PC-3 (cell line): ENCODE data around the gene B4GALT1. TPM values are rescaled to one million over a fixed set of nuclear protein-coding genes. Genes with fewer than 3 reads are reported as not detected.

ENCODE experiments used
- ATAC-seq: fragments of 200-7000 bp; cut with Tn5 transposase; 2 replicates; pipeline ENCODE4 v1.9.1; 2020; ENCODE audit warnings: mild to moderate bottlenecking, moderate library complexity
- BruUV-seq: library from RNA; stranded (reverse); fragments of 400-500 nt; replicated peaks from 2 replicates; lab custom pipeline; 2021; lab: Mats Ljungman, UMichigan
- CTCF ChIA-PET: fragments of 300-600 bp; sonication (Branson Sonifier 250); formaldehyde crosslinking; loops from one replicate; lab custom pipeline; 2022; ENCODE audit warnings: antibody characterized with exemption; lab: Charles Lee
- POLR2A ChIA-PET: fragments of 300-600 bp; sonication (Branson Sonifier 250); formaldehyde crosslinking; loops from one replicate; lab custom pipeline; 2022; ENCODE audit warnings: antibody characterized with exemption; ENCODE audit not compliant: unreplicated experiment; lab: Charles Lee
- DNase-seq: peaks from one replicate; pipeline ENCODE4 v3.0.0-alpha.2; 2015
- H2AFZ ChIP-seq: fragments of 300-600 bp; sonication (generic); 2 replicates; pipeline ENCODE4 v1.6.0; 2016; ENCODE audit warnings: antibody characterized with exemption, low read length
- H3F3A ChIP-seq: fragments of 300-600 bp; sonication (generic); one replicate; pipeline ENCODE4 v1.6.0; 2017; ENCODE audit warnings: antibody characterized with exemption, low read length, control low read depth, mild to moderate bottlenecking; ENCODE audit not compliant: unreplicated experiment
- H3K27ac ChIP-seq: fragments of 300-600 bp; sonication (generic); 2 replicates; pipeline ENCODE4 v1.5.1; 2016; ENCODE audit warnings: mild to moderate bottlenecking, low read length
- H3K27me3 ChIP-seq: fragments of 300-600 bp; sonication (generic); 2 replicates; pipeline ENCODE4 v1.6.1; 2016; ENCODE audit warnings: low read length, mixed read lengths
- H3K36me3 ChIP-seq: fragments of 300-600 bp; sonication (generic); 2 replicates; pipeline ENCODE4 v1.6.1; 2016; ENCODE audit warnings: low read depth, mixed run types, low read length, mixed read lengths
- H3K4me1 ChIP-seq: fragments of 300-600 bp; sonication (generic); 2 replicates; pipeline ENCODE4 v1.5.1; 2016; ENCODE audit warnings: low read length; ENCODE audit not compliant: insufficient read depth
- H3K4me2 ChIP-seq: fragments of 300-600 bp; sonication (generic); 2 replicates; pipeline ENCODE4 v1.6.0; 2016; ENCODE audit warnings: low read length
- H3K4me3 ChIP-seq: fragments of 300-600 bp; sonication (generic); 2 replicates; pipeline ENCODE4 v1.5.1; 2016; ENCODE audit warnings: mild to moderate bottlenecking, low read length, mixed read lengths
- H3K79me2 ChIP-seq: fragments of 300-600 bp; sonication (generic); 2 replicates; pipeline ENCODE4 v1.6.1; 2017; ENCODE audit warnings: low read length, mixed read lengths
- H3K9ac ChIP-seq: fragments of 300-600 bp; sonication (generic); 2 replicates; pipeline ENCODE4 v1.6.0; 2016; ENCODE audit warnings: mild to moderate bottlenecking, low read length
- H3K9me2 ChIP-seq: fragments of 300-600 bp; sonication (generic); replicated peaks from 2 replicates; pipeline ENCODE4 v1.6.1; 2016; ENCODE audit warnings: mixed run types, low read length, mixed read lengths
- H3K9me3 ChIP-seq: fragments of 300-600 bp; sonication (generic); 2 replicates; pipeline ENCODE4 v1.6.1; 2016; ENCODE audit warnings: low read length, mixed read lengths
- H4K20me1 ChIP-seq: fragments of 300-600 bp; sonication (generic); 2 replicates; pipeline ENCODE4 v1.6.1; 2016; ENCODE audit warnings: low read length, mixed read lengths
- EZH2 ChIP-seq: fragments of 300-600 bp; sonication (generic); IDR thresholded peaks from one replicate; pipeline ENCODE4 v1.6.1; 2017; ENCODE audit warnings: antibody characterized with exemption, mild to moderate bottlenecking, low read length; ENCODE audit not compliant: unreplicated experiment
- EZH2phosphoT487 ChIP-seq: fragments of 300-600 bp; sonication (generic); IDR thresholded peaks from 2 replicates; pipeline ENCODE4 v1.6.1; 2018; ENCODE audit warnings: mild to moderate bottlenecking, antibody characterized with exemption, low read length, borderline replicate concordance
- intact Hi-C: fragments of 100-400 bp; cut with micrococcal nuclease; formaldehyde crosslinking; loops from 2 replicates; pipeline ENCODE4 v1.9.0; 2023
- total RNA-seq: library from RNA; depleted of rRNA; stranded (reverse); fragments of >200 nt; gene quantifications from 2 replicates; pipeline ENCODE4 v1.2.3, GENCODE V29; 2014; rRNA removed
- TF ChIP-seq, protein P1 (sequence below): fragments of 300-600 bp; sonication (generic); conservative IDR thresholded peaks from 2 replicates; pipeline ENCODE4 v1.5.1; 2017; ENCODE audit warnings: antibody characterized with exemption, low read depth, mild to moderate bottlenecking, low read length

Gene B4GALT1
- total RNA-seq, 1 experiment from 2014 or later, result 14.8 TPM

DNA sequence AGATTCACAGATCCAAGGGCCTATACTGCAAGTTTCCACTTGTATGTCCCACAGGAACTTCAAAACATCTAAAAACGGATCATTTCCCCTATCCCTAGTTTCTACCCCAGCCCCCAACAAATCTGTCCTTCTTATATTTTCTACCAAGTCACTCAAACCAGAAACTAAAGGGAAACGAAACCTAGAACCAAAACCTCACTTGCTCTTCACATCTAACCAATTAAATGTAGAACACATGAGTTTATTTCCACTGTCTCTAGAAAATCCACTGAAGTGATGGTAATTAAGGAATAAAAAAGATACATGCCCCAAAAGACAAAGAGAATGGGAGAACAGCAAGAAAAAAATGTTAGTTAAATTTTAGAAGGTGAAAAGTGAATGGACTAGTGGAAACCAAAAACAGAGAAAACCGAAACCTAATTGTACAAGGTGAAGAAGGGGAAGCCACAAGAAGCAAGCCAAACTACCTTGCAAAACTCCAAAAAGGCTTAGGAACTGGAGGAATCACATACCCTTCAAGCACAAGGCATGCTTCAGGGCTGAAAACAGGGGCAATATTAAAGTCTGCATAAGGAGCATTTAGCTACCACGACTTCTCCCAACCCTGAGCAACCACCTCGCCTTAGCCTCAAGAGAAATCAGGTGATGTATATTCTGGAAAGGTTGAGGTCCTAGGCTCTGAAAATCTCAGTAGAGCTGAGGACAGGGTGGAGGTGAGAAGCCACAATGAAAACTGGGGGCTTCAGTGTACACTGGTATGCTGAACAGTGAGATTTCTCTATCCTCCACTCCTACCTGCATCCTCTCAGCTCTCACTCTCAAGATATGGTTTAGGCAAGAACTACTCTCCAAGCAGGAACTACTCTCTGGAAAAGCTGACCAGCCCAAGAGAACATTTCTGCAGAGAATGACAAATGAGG, 101.7 kb downstream of the B4GALT1 start:
- no TSS peak for BruUV-seq
- Histone ChIP-seq H3K9me2 (no peaks in the 10 kb centered on the region), H3K4me2 (no peak overlapping the region), H3K9ac (no peak overlapping the region), H3K9me3 (no peaks in the 10 kb centered on the region), H3K27ac (no peak overlapping the region), H2AFZ (no peak overlapping the region), H3K27me3 (no peaks in the 10 kb centered on the region), H3K79me2 (0 out of 2 replicates have a peak, but pooled peaks cover 1% of the 10 kb centered on the region), H3K4me3 (no peak overlapping the region), H3F3A (no peaks in the 10 kb centered on the region), H4K20me1 (no peaks in the 10 kb centered on the region), H3K36me3 (peaks cover 18% of the 10 kb centered on the region; the same call in 1 of the 2 replicates), H3K4me1 (no peaks in the 10 kb centered on the region)
- ATAC-seq (no peak), DNase-seq (no peak)
- TF ChIP-seq EZH2 (no peak), EZH2phosphoT487 (no peak)
- TF ChIP-seq, protein P1, sequence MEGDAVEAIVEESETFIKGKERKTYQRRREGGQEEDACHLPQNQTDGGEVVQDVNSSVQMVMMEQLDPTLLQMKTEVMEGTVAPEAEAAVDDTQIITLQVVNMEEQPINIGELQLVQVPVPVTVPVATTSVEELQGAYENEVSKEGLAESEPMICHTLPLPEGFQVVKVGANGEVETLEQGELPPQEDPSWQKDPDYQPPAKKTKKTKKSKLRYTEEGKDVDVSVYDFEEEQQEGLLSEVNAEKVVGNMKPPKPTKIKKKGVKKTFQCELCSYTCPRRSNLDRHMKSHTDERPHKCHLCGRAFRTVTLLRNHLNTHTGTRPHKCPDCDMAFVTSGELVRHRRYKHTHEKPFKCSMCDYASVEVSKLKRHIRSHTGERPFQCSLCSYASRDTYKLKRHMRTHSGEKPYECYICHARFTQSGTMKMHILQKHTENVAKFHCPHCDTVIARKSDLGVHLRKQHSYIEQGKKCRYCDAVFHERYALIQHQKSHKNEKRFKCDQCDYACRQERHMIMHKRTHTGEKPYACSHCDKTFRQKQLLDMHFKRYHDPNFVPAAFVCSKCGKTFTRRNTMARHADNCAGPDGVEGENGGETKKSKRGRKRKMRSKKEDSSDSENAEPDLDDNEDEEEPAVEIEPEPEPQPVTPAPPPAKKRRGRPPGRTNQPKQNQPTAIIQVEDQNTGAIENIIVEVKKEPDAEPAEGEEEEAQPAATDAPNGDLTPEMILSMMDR, result no peak
- POLR2A ChIA-PET, result no interaction called here
- intact Hi-C loops, result no loop called here
- CTCF ChIA-PET, result no interaction called here

Other genes starting within 250 kb of the B4GALT1 start
- gene APTX, start 165.7 kb downstream of the B4GALT1 start, total RNA-seq, result 37.5 and 39.1 TPM in 2 replicates
- 109 and 114 TPM in 2 replicates for gene DNAJA1, start 142.1 kb downstream of the B4GALT1 start, total RNA-seq
- gene SMU1, start 90.7 kb downstream of the B4GALT1 start, total RNA-seq, result 17.4 and 17.6 TPM in 2 replicates
- gene SPINK4, start 72.8 kb upstream of the B4GALT1 start, total RNA-seq, result not detected in 2 replicates
- gene BAG1, start 97.4 kb upstream of the B4GALT1 start, total RNA-seq, result 103 and 132 TPM in 2 replicates
- gene CHMP5, start 97.7 kb upstream of the B4GALT1 start, total RNA-seq, result 64.2 and 65.0 TPM in 2 replicates
- 12.5 and 15.4 TPM in 2 replicates for gene NFX1, start 123.2 kb upstream of the B4GALT1 start, total RNA-seq
- not detected in 2 replicates for gene AQP7, start 235.2 kb upstream of the B4GALT1 start, total RNA-seq